GM12873 (cell line): ENCODE data around the gene TAMM41.

Experiments used
- CTCF ChIP-seq: IDR thresholded peaks from 2 replicates; pipeline ENCODE4 v1.5.1; 2012; ENCODE audit warnings: low read depth, mild to moderate bottlenecking, moderate library complexity, low read length, control low read depth; ENCODE audit not compliant: insufficient read depth; ENCODE audit errors: missing control alignments

TAMM41 gene

GRCh38 chr3:11835028-11835639 lies 11.6 kb downstream of the TAMM41 start:
- TF ChIP-seq CTCF, result no peak

DNA sequence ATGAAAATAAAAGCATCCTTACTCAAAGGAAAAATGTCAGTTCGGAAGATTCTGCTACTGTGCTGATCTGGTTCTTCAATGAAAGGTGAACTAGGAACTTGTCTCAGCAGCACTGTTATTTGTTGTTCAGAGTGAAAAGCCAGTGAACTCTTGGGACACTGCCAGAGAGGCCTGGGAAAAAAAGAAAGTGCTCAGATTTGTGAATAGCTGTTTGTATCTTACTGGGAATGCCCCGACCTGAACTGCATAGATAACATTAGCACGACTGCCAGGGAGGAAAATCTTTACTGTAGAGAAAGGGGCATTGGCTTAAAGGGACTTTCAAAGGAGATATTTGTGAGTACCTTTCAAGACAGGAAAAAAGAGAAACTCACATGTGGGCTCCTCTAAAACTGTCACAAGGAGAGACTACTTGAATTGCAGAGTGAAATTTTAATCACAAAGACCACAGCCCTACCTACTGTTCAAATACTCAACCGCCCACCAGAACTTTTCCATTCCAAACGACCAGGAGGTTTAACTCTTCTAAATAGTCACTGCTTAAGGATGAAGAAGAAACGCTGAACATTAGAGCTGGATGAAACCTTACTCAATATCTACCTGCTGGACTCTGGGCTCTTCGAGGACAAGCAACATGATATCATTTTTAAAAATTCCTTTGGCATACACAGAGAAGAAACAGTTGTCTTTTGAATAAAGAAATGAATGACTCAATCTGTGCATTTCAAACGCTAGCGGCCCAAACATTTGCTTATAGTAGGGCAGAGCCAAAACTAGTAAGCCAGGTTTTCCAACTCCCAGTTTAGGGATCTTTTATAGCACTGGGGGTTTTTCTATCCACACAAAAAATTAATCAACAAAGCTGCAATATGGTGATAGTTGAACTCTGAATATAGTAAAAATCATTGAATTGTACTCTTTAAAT lies 13.4 kb downstream of the TAMM41 start:
- no peak for TF ChIP-seq CTCF

DNA sequence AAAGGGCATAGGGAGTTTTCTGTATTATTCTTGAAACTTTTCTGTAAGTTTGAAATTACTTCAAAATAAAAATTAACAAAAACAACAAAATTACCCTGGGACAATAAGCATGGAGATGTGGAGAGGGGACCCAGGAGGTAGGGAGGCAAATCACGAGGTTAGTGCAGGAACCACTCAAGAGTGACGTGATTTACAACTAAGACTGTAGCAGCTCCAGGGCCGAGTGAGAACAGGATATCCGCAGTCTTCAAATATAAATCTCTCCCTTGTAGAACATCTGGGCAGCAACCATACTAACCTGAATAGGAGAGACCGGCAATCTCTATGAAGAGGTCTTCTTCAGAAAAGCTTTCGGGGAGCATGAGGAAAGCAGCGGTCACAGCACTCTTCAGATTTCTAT lies 17.3 kb downstream of the TAMM41 start:
- no peak for TF ChIP-seq CTCF

- no peak for TF ChIP-seq CTCF
These were observed 19.9 kb downstream of the TAMM41 start for GRCh38 chr3:11826628-11827265.

DNA sequence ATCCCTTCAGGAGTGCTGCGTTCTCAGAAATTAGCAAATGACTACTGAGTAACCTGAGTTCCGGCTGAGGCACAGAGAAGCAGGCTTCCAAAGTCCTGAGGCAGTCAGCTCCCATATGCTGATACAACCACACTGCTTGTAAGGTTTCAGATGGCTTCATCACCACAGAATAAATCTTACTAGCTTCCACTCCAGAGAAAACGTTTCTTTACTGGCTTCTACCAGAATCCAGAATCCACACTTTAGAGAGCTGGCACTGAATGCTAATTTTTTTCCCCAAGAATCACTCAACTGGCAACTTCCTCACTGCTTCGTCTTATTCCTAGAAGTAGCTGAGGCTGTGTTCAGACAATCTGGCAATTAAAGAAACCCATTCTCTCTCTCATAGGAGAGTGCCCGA lies 21.4 kb downstream of the TAMM41 start:
- no peak for TF ChIP-seq CTCF

- peak; percentile 36 for TF ChIP-seq CTCF
These were observed 26.1 kb downstream of the TAMM41 start for GRCh38 chr3:11820531-11821041.
